Small intestine (tissue), 7 donors: ENCODE results near the gene KRTAP17-1. TPM values are rescaled to one million over a fixed set of nuclear protein-coding genes. Genes with fewer than 3 reads are reported as not detected.

Experiments used
- DNase-seq, 2 donors: peaks; one replicate each; pipeline versions ENCODE4 v3.0.0 to v3.0.0-alpha.2; 2013
- FAIRE-seq: peaks from 2 replicates; lab custom pipeline; 2012; peaks lifted over from hg19 to GRCh38; lab: Jason Lieb, UNC
- H3K27ac ChIP-seq, 3 donors: one replicate each; pipeline ENCODE4 v1.5.1; 2013; ENCODE audit warnings: low read length in 2 of 3, mild to moderate bottlenecking in 2 of 3, control low read depth in 1 of 3, inconsistent platforms in 1 of 3, low read depth in 1 of 3, moderate library complexity in 1 of 3
- H3K27me3 ChIP-seq, 3 donors: one replicate each; pipeline ENCODE4 v1.6.1; 2013; ENCODE audit warnings: low read length in 3 of 3, inconsistent platforms in 1 of 3; ENCODE audit not compliant: control insufficient read depth in 3 of 3, insufficient read depth in 3 of 3
- H3K36me3 ChIP-seq, 3 donors: one replicate each; pipeline ENCODE4 v1.6.1; 2013; ENCODE audit warnings: low read length in 3 of 3, inconsistent platforms in 1 of 3, low read depth in 1 of 3, mild to moderate bottlenecking in 1 of 3, moderate library complexity in 1 of 3; ENCODE audit not compliant: control insufficient read depth in 3 of 3, insufficient read depth in 2 of 3
- H3K4me1 ChIP-seq, 3 donors: one replicate each; pipeline ENCODE4 v1.6.1; 2013; ENCODE audit warnings: low read length in 2 of 3, inconsistent platforms in 1 of 3, low read depth in 1 of 3, mild to moderate bottlenecking in 1 of 3, moderate library complexity in 1 of 3; ENCODE audit not compliant: control insufficient read depth in 3 of 3, insufficient read depth in 2 of 3
- H3K4me3 ChIP-seq, 3 donors: one replicate each; pipeline ENCODE4 v1.5.1; 2013; ENCODE audit warnings: low read length in 3 of 3, control low read depth in 1 of 3, inconsistent platforms in 1 of 3, low read depth in 1 of 3, mild to moderate bottlenecking in 1 of 3, moderate library complexity in 1 of 3
- H3K9me3 ChIP-seq, 2 donors: one replicate each; pipeline ENCODE4 v1.6.1; 2013; ENCODE audit warnings: low read depth in 1 of 2, low read length in 1 of 2; ENCODE audit not compliant: control insufficient read depth in 2 of 2, insufficient read depth in 1 of 2
- WGBS, 3 donors: extraction: QIAGEN DNeasy Blood & Tissue Kit; methylation state at CpG; one replicate each; pipeline ENCODE4 v1.1.7; 2013; 5-methylcytosine and 5-hydroxymethylcytosine counted together
- polyA plus RNA-seq, 4 donors: library from polyadenylated mRNA; stranded (reverse) in 3 of 4; unstranded in 1 of 4; fragments of 200-250 nt in 3 of 4; fragments of 120-200 nt in 1 of 4; gene quantifications; one replicate each; pipeline versions ENCODE4 v1.2.1 to v1.2.3, GENCODE V29; 2013
- donor health status: healthy with polysubstance abuse.
- donor health status: control.
- donor health status: control.
- donor health status: Bipolar disorder and iron deficiency.
- donor health status: healthy.

KRTAP17-1 gene
- polyA plus RNA-seq, 4 donors: not detected

DNA sequence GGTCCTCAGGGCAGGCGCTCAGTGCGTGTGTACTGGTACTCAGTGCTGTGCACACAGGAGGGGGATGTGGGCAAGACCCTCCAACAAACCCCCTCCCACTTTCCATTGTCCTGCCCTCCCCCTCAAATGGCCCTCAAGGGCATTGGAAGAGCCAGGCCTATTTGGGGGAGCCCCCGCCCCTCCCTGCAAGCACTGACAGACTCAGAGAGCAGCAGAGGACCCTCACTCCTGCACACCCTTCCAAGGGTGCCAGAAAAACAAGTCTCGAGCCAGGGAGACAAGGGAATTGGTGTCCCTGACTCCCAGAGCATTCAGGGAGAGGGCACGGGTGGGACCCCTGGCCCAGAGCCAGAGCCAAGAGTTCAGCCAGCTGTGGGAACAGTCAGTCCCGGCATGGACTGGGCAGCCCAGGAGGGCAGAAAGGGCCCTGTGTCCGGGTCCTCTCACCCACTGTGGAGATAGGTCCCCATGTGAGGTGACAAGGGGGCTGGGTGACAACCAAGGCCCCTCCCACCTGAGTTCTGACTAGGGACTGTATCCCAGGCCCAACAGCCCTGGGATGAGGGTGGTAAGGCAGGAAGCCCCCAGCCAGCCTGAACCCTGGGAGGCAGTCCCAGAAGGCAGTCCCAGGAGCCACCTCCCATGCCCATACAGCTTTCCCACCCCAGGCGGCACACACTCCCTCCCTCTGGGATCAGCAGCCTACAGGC lies 12.1 kb upstream of the KRTAP17-1 start:
- DNase-seq (no peak), FAIRE-seq (no peak)
- WGBS, 3 donors: 72 to 78% (median 72%) methylated on average over 8 of the region's 8 CpGs
- H3K27me3 ChIP-seq: no peaks in the 10 kb centered on the region
- H3K36me3 ChIP-seq: no peaks in the 10 kb centered on the region
- H3K27ac ChIP-seq: no peak overlapping the region
- no peak overlapping the region for H3K4me3 ChIP-seq
- no peaks in the 10 kb centered on the region for H3K9me3 ChIP-seq
- no peaks in the 10 kb centered on the region for H3K4me1 ChIP-seq

DNA sequence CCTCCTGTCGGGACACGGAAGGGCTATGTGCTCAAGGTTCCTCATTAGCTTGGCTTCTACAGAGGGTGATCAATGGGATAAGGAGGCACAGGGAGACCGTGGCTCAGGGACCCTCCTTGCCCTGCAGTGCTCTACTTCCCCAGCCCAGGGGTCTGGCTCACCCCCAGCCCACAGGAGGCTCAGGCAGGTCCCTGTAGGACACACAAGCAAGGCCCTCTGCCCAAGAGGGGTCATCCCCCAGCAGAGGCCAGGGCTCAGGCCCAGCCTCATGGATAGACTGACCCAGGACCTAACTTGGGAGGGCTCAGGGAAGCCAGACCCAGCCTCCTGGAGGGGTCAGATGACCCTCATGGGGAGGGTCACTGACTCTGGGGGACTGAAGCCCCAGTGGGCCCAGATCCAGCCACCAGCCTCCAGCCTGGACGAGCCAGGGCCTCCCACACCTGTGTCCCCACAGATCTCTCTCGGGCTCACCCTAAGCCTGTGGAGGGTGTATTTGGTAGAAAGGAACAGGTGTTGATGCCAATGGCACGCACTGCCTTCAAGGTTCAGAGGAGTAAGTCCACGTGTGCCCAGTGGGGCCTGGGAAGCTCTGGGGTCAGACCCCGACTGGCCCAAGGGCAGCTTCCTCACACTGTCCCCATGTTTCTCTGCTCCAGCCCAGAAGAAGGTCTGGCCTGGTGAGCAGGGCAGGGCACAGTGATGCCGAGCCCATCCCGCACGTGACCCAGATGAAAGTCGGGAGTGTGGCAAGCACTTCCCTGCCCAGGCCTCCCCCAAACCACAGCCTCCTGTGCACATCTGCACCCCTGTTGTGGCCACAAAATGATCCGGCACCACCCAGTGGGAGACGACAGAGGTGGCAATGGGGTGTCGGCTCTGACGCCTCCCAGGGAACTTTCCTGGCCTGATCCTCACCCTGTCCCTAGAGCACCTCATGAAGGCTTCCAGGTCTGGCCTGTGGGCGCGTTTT lies 10.9 kb upstream of the KRTAP17-1 start:
- no peak for FAIRE-seq
- 69 to 80% (median 73%) methylated on average over 18 of the region's 18 CpGs for WGBS, 3 donors
- H3K27me3 ChIP-seq: no peaks in the 10 kb centered on the region

DNA sequence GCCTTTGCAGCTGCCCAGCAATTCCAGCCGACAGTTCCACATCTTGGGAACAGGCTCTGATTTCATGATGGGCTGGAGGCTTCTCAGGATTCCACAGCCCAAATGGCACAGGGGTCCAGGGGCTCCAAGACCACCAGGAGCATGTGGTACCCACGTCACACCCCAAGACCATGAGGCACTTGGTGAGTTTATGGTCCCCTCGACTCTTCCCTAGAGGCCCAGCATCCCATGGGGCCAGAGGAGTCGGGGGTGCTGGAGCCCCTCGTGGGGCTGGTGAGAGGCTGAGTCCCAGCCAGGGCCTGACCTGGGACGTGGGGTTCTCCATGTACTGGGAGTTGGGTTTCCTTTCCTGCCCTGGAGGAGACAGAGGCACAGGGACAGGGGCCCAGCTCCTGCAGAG lies 10.1 kb upstream of the KRTAP17-1 start:
- 69 to 86% (median 75%) methylated on average over 6 of the region's 6 CpGs for WGBS, 3 donors
- Histone ChIP-seq H3K4me3 (no peak overlapping the region), H3K4me1 (no peaks in the 10 kb centered on the region), H3K27ac (no peak overlapping the region), H3K9me3 (no peaks in the 10 kb centered on the region), H3K36me3 (no peaks in the 10 kb centered on the region), H3K27me3 (no peaks in the 10 kb centered on the region)
- DNase-seq: no peak
- no peak for FAIRE-seq

More for the DNA sequence above, 10.9 kb upstream of the KRTAP17-1 start:
- H3K4me3 ChIP-seq: no peak overlapping the region
- H3K4me1 ChIP-seq: no peaks in the 10 kb centered on the region
- H3K27ac ChIP-seq: no peak overlapping the region
- DNase-seq: no peak
- H3K36me3 ChIP-seq: no peaks in the 10 kb centered on the region
- no peaks in the 10 kb centered on the region for H3K9me3 ChIP-seq

- no peaks in the 10 kb centered on the region for H3K9me3 ChIP-seq
- no peaks in the 10 kb centered on the region for H3K27me3 ChIP-seq
- FAIRE-seq (no peak), DNase-seq (no peak)
- 64 to 79% (median 65%) methylated on average over 10 of the region's 10 CpGs for WGBS, 3 donors
- H3K27ac ChIP-seq: no peak overlapping the region
- no peak overlapping the region for H3K4me3 ChIP-seq
- H3K4me1 ChIP-seq: no peaks in the 10 kb centered on the region
- H3K36me3 ChIP-seq: no peaks in the 10 kb centered on the region
Measured at GRCh38 chr17:41325126-41325525, 9.6 kb upstream of the KRTAP17-1 start.

DNA sequence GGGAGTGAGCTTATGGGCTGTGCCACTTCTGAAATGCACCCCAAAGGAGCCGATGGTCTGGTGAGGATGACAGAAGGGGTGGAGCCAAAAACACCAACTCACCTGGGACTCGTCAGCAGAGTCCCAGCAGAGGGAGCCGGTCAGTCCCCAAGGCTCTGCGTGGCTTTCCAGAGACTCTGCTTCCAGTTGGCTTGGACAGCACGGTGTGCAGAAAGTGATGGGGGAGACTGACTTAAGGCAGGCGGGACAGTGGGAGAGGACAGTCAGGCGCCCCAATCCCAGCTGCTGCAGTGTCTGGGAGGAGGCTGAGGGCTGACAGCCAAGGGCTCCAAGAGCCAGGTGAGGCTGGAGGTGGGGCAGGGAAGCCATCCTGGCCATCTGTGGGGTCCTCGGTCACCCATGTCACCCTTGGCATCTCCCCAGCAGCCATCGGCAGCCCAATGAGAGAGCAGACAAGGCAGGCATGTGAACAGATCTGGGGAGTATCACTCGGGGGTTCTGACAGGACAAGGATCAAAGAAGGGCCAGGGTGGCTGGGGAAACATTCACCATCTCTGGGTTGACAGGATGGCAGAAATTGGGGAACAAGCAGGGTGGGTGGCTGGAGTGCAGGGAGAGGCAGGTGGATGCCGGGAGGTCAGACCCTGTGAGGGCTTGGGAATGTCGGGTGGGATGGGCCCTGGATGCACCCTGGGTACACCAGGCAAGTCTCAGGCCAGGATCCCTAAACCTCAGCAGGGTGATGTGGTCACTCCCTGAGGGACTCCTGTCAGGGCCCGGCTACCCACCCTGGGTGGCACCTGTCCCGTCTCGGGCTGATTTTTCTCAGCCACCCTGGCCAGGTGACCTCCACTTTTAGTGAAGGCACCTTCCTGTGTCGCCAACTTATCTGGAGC lies 8.9 kb upstream of the KRTAP17-1 start:
- H3K4me3 ChIP-seq: no peak overlapping the region
- no peaks in the 10 kb centered on the region for H3K4me1 ChIP-seq
- no peak overlapping the region for H3K27ac ChIP-seq
- no peaks in the 10 kb centered on the region for H3K9me3 ChIP-seq
- H3K27me3 ChIP-seq: no peaks in the 10 kb centered on the region
- no peaks in the 10 kb centered on the region for H3K36me3 ChIP-seq
- WGBS, 3 donors: 49 to 64% (median 51%) methylated on average over 16 of the region's 16 CpGs
- FAIRE-seq (no peak), DNase-seq (peak; percentile 25 to 54)

GRCh38 chr17:41322903-41323895 lies 7.7 kb upstream of the KRTAP17-1 start:
- DNase-seq (no peak), FAIRE-seq (no peak)
- H3K27ac ChIP-seq: no peak overlapping the region
- H3K27me3 ChIP-seq: no peaks in the 10 kb centered on the region
- no peaks in the 10 kb centered on the region for H3K4me1 ChIP-seq
- no peak overlapping the region for H3K4me3 ChIP-seq
- 85 to 88% (median 88%) methylated on average over 11 of the region's 11 CpGs for WGBS, 3 donors
- H3K36me3 ChIP-seq: no peaks in the 10 kb centered on the region
- H3K9me3 ChIP-seq: no peaks in the 10 kb centered on the region

GRCh38 chr17:41322094-41322902 lies 6.8 kb upstream of the KRTAP17-1 start:
- WGBS, 3 donors: 30 to 35% (median 31%) methylated on average over 5 of the region's 5 CpGs
- Histone ChIP-seq H3K36me3 (no peaks in the 10 kb centered on the region), H3K27ac (no peak overlapping the region), H3K4me1 (no peaks in the 10 kb centered on the region), H3K27me3 (no peaks in the 10 kb centered on the region), H3K4me3 (no peak overlapping the region), H3K9me3 (no peaks in the 10 kb centered on the region)
- no peak for FAIRE-seq
- peak; percentile 45 to 54 for DNase-seq
